T-helper 2 cell (primary cell): ENCODE measurements around the gene TMEM95.

Experiments used
- DNase-seq, 5 experiments: peaks; one replicate each; pipeline versions ENCODE4 v3.0.0 to v3.0.0-alpha.2; 2012 to 2022

TMEM95 gene

DNA sequence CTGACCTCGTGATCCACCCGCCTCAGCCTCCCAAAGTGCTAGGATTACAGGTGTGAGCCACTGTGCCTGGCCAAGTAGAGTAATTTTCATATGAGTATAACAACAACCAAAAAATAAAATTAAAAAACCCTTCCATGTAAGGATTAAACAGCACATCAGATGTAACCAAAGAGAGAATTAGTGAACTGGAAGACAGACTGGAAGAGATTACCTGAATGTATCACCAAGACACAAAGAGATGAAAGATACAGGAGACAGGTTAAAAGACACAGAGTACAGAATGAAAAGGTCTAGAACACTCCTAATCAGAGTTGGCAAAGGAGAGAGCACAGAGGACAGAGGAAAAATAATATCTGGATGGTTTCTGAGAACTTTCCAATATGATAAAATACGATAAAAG, 24.2 kb downstream of the TMEM95 start:
- no peak for DNase-seq

DNA sequence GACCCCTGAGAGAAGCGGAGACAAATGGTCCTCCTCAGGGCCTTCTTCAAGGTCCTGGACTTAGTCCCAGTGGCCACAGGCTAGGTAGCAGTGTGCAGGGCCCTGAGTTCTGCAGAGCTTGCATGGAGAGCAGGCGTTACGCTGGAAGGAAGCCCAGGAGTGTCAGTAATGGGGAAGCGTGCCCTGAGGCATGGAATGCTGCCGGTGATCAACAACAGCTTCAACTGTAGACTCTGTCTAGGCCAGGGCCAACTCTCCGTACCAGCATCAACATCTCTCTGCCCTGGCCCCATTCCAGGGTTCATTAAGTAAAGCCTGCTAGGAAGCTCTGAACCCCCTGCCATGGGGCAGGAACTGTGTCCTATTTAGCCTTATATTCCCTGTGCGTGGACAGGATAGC, 25.4 kb downstream of the TMEM95 start:
- DNase-seq = no peak

DNA sequence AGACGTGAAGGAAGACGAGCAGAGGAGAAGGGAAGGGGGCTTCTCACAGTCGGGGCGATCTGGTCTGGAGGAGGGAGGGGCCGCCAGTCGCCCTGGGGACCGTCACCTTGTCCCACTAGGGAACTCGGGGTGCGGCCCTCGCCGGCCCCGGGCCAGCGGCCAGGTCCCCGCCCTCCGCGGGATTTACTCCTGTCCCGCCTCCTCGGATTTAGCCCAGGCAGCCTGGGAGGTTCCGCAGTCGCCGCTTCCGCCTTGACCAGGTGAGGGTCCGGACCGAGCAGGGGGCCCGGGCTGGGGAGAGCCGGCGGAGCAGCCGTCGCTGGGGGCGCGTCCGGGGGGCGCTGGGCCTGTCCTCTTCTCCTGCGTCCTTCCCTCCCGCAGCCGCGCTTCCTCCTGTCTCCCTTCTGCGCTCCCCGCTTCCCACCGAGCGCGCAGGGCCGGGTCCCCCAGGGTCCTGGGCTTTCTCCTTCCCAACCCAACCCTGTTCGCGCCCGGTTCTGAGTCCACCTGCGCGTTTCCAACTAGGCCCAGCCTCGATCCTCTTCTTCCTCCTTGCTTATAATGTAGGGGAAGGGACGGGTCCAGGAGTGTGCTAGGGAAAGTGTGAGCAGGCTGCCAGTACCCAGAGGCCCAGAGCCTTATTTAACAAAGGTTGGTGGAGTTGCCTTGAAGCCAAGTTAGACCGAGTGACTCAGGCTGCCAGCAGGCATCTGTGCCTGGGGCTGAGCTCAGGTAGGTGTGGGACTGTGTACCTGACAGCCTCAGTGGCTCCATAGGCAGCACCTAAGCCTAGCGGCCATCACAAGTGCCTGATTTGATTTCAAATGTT, 26.1 kb downstream of the TMEM95 start, which contains the start of gene TNK1:
Gene TNK1, plus strand, starts transcription at position 235 of the 829 bp plus-strand sequence. CDS start 1,838 bp downstream, outside the sequence.
- no peak for DNase-seq

DNA sequence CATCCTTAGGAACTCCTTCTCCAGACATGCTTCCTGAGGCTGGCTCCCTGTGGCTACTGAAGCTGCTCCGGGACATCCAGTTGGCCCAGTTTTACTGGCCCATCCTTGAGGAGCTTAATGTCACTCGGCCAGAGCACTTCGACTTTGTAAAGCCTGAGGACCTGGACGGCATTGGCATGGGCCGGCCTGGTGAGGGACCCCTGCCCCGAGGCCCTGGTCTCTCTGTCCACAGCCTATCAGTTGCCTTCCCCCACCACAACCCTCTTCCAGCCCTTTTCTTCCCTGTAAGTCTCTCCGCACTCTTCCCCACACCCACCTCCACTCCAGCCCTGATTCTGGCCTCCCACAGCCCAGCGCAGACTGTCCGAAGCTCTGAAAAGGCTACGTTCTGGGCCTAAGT, 27.9 kb downstream of the TMEM95 start:
- no peak for DNase-seq

DNA sequence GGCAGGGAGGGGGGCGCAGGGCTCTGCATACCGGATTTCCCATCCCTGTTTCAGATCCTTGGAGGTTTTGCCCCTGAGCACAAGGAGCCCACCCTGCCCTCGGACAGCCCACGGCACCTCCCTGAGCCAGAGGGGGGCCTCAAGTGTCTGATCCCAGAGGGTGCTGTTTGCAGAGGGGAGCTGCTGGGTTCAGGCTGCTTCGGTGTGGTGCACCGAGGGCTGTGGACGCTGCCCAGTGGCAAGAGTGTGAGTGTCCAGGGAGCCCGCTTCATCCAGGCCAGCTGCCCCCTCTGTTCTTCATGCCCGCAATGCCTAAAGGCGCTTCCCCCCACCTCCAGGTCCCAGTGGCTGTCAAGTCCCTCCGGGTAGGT, 28.4 kb downstream of the TMEM95 start:
- DNase-seq = no peak

DNA sequence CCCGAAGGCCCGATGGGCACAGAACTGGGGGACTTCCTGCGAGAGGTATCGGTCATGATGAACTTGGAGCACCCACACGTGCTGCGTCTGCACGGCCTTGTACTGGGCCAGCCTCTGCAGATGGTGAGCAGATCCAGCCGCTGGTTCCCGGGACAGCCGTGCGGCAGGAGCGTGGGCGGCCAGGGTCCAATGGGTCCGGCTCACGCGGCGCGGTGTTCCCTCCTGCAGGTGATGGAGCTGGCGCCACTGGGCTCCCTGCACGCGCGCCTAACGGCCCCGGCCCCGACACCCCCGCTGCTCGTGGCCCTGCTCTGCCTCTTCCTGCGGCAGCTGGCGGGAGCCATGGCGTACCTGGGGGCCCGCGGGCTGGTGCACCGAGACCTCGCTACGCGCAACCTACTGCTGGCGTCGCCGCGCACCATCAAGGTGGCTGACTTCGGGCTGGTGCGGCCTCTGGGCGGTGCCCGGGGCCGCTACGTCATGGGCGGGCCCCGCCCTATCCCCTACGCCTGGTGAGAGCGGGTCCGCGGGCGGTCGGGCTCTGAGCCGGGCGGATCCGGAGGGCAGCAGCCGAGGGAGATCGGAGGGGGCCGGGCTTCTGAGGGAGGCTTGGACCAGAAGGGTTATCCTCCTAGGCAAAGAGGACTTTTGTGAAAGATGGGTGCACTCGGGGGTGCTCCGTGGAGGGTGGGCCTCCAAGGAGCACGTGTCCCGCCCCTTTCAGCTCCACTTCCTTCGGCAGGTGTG, 29.0 kb downstream of the TMEM95 start:
- peak; percentile 61 to 85 (median 75) for DNase-seq

DNA sequence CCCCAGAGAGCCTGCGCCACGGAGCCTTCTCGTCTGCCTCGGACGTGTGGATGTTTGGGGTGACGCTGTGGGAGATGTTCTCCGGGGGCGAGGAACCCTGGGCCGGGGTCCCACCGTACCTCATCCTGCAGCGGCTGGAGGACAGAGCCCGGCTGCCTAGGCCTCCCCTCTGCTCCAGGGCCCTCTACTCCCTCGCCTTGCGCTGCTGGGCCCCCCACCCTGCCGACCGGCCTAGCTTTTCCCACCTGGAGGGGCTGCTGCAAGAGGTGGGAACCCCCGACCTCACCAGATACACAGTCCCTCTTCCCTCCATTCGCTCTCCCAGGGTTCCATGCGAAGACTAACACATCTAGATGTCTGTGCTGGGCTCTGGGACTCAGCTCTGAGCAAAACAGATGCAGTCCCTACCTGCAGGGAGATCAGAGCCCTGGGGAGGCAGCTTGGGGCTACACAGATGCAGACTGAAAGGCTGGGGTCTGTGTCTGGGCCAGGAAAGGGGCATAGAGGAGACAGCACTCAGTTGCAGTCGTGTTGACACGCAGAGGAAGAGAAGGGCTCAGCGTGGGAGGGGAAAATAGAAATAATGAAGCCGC, 29.6 kb downstream of the TMEM95 start:
- DNase-seq = no peak

DNA sequence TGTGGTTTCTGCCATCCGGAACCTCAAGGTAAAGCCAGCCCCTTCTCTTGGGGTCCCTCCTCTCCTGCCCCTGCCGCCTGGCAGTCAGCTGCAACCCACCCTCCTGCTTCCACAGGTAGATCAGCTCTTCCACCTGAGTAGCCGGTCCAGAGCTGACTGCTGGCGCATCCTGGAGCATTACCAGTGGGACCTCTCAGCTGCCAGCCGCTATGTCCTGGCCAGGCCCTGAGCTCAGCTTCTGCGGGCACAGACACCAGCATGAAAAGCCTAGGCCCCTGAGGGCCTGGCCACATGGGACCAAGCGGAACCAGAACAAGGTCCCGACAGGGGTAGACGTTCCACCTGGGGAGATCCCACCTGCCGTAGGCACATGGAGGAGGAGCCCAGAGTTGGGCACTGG, 33.9 kb downstream of the TMEM95 start:
- DNase-seq = no peak

DNA sequence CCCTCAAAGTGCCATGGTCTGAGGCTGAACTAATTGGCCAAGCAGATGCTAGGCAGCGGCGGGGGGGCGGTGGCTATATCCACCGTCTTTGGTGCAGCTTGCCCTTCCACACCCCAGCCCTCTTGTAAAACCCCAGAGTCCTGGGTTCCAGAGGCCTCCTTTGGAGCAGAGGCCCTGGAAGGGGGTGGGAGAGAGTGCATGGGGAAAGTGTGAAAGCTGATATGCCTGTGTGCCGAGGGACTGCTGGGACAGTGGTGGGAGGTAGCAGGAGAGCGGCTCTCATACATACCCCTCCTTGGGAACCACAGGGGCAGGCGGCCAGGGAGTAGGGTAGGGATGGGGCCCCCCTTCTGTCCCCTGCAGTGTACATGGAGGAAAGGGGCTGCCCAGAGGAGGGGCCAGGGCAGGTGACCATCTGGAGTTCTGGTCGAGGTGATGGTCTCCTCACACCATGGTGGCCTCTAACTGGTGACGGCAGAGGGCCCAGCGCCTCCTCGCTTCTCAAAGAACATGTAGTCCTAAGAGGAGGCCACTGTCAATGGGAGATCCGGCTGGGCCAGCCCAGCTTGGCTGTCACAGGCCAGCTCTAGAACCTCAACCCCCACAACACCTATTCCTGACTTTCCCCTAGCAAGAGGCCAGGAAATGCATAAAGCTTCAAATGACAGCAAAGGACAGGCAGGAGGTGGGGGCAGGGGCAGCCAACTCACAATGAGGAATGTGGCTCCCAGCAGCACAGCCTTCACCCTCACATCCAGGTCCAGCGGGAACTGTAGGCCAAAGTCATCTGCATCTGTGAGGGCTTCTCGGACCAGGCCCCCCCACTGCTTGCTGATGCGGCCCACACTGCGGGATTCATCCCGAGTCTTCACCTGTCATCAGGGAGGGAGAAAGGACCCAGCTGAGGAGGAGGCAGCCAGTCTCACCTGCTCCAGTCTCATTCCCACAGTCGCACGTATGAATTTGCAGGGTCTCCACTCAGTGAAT, 35.3 kb downstream of the TMEM95 start:
- DNase-seq = no peak

DNA sequence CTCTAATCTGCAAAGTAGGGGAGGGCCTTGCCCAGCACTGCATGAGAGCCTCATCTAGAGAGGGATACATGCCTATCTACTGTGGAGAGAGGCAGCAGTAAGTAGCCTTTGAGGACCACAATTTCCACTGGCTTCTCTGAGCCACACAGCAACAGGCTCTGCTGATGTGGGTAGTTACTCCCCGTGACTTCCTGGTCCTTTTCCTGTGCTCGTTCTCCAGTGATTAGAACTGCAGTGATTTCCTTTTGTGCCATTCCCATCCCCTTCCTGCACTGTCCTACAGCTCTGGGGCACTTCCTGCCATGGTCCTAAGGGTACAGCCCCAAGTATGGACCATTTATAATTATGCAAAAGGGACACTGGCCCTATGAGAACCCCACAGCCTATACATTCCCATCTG, 36.4 kb downstream of the TMEM95 start:
- no peak for DNase-seq

DNA sequence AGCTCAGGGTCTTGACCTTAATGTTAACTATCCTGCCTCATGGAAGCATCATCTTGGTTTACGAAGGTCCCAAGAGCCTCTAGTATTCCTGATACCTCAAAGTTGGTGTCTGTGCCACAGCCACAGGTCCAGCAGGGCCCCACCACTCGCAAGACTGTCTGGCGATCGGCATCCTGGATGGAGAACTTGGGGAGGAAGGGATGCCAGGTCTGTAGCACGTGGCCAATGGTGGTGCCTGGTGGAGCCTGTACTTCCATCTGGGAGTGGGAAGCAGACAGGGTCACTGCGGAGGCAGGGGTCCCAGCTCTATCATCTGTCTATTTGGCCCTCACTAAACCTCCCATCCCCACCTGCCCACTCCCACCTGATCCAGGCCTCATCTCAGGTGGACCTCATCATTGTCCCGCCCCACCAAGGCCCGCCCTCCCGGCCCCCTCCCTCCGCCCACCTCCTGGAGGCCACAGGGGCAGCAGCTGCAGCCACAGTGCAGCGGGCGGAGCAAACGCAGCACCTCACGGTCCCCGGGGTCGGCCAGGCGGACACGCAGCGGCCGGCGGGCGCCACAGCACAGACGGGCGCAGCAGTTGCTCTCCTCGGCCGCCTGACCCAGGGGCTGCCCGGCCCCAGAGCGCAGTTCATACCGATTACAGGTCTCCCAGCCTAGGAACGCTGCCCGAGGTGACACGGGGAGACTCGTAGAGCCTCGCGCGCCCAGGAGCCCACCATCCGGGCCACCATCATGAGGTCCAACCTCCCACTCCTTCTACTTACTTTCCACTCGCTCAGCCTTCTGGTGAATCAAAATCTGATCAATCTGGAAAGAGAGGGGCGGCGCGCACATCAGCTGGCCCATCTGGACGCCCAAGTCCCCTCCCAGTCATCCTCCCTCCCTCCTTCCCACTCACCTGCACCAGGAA, 38.0 kb downstream of the TMEM95 start:
- DNase-seq = no peak

DNA sequence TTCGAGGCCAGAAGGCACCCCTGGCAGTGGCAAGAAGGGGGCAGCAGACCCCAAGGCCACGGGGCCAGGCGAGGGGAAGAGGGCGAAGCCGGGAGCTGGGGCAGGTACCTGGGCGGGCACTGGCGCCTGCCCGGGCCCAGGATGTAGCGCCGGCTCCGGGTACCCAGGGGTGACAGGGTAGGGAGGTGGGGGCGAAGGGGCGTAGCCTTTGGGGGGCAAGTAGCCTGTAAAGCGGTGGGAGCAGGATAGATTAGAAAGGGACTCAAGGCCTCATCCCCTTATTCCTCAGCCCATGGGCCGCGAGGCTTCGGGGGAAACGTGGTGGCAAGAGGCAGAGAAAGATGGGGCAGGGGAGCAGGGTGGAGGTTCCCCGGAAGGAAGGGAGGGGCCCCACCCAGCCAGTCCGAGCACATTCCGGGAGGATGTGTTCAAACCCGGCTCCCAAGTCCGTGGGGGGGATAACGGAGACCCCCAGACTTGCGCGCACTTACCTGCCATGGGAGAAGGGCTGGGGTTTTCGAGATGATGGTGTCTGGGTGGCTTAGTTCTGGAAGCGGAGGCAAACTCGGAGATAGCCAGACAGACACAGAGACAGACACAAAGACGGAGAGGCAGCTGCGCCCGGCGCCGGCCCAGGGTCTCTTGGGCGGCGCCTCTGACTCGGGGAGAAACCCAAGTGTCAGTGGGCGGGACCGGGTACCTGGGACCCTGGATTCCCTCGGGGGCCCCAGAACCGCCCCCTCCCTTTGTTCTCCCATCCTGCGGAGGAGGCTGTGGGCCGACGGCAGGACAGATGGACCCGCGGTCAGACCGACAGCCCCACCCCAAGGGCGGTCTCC, 38.9 kb downstream of the TMEM95 start:
- peak; percentile 37 to 72 (median 59) for DNase-seq

DNA sequence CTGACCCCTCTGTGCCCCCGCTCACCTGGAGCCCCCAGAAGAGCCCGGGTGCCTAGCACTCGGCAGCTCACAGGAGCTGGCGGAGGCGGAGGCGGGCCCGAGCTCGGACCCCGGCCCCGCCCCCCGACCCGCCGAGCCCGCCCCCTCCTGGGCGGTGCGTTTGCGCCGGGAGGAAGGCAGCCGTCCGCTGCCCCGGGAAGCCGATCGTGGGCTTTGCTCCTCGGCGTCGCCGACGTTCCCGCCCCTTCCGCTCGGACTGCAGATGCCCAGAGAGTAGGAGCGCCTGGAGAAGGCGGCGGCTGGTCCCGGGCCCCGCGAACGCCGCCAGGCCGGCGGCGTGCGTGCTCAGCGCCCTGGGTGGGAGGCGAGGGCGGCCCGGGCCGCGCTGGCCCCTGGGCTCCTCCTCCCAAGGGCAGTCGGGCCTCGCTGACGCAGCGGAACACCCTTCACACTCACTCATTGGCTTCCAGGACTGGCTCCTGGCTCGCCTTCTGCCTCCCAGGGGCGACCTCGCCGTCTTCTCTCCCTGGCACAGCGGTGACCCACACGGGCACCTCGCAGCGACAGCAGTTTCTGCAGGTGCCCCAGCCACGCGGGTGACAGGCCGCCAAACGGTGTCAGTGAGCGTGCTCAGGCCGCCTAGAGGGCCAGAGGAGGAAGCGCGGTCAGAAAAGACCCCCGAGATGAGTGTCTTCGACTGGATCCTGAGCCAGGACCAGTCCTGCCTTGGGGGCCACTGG, 39.7 kb downstream of the TMEM95 start, which contains the start of gene PLSCR3:
Gene PLSCR3, minus strand, starts transcription at position 74 of the 740 bp plus-strand sequence. CDS start 415 bp downstream, outside the sequence.
- peak; percentile 71 to 81 (median 74) for DNase-seq

DNA sequence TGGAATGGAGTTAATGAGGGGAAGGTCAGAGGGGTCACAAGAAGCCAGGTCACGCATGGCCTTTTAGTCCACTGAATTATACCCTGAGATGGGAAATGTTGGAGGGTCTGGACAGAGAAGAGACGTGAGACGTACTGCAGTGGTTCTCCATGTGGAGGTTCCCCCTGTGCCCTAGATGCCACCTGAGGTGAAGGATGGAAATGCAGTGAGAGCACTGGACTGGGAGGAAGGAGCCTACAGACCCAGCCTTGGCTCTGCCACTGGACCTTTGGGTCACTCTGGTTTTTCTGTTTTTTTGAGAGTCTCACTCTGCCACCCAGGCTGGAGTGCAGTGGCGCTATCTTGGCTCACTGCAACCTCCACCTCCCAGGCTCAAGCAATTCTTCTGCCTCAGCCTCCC, 41.2 kb downstream of the TMEM95 start:
- DNase-seq = no peak

DNA sequence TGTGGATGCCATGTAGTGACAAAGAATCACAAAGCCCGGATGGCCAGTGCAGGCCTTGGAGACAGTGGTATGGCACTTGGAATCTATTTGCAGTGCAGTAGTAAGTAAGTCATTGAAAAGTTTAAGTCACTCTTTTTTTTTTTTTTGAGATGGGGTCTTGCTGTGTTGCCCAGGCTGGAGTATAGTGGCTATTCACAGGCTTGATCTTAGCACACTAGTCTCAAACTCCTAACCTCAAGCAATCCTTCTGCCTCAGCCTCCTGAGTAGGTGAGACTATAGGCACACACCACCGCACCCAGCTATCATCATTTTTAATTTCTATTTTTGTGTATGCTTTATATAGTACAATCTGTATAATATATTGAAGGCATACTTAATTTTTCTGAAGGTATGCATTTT, 43.7 kb downstream of the TMEM95 start:
- DNase-seq = no peak

DNA sequence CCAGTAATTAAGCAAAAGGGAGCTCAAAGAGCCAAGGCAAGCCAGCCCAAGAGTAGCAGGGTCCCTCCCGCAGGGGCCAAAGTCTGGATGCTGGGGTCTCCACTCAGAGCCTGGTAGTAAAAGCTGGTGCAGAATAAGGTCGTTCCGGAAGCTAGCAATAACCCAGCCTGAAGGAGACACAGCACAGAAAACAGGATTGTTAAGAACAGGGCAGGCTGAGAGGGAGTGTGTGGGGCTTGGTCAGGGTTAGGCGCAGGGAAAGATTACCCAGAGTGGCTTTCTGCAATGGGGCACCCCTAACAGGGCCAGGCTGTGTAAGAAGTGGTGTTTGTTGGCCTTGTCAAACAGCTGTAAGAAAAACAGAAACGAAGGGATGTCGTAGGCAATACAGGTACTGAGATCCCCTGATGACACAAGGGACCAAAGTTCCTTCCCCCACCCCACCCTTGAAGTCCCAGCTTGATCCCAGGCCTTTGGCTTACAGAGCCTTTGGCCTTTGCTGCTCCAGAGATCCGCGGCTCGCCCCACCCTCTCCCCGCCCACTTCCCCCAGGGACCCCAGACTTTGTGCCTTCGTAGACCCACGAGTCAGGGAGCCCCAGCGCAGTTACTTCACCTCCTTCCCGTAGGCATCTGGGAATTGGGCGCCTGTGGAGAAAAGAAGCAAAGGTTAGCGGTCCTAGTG, 48.2 kb downstream of the TMEM95 start:
- DNase-seq = peak in 1 of 5 experiments; percentile 24

DNA sequence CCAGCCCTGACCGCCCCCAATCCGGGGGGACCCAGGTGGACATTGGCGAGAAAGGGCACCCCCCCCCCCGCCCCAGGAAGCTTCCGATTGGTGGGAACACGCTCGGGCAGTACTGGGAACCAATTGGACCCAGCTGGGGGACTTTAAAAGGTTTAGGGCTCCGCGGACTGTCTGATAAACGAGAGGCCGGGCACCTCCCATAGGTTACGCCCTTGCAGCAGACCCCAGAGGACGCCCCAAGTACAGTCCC, 48.7 kb downstream of the TMEM95 start:
- no peak for DNase-seq

DNA sequence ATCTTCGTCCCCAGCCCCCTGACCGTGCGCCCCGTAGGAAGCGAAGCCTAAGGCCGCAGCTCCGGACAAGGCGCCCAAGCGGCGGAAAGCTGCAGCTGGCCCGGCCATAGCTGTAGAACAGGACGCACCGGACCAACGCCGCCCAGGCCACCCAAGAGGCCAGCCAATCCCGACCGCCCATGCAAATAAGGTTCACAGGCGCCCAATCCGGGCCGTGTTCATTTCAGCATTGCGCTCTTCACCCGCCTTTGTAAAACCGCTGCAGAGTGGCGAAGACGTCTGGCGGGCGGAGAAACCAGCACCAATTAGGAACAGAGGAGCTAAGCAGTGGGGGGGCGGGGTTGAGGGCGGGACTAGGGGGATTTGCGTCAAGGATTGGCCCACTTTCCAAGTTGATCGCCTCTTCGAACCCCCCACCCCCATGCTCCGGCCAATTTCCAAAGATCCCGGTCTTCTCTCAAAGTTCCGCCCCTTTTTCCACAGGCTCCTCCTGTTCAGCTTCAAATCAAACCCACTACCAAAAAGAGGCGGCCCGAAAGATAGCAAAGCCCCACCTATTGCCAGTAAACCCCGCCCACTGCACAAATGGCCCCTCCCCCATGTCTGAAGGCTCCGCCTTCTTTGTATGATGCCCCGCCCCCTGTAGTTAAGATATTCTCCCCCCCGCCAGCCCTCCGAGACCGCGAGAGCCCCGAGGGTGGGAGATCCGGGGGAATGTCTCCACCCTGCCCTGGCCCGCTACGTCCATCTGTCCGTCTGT, 49.2 kb downstream of the TMEM95 start, which contains the start of gene TMEM256:
Gene TMEM256, minus strand, starts transcription at position 121 of the 760 bp plus-strand sequence. Its CDS starts 13 bp downstream, at position 108.
- DNase-seq = peak; percentile 90 to 99 (median 92)
